Inferior parietal cortex (tissue), 1 donor: ENCODE measurements around the gene MIPOL1.
"Not testable (repeated sequence)": the region's sequence is repeated elsewhere in the genome, so short reads cannot be mapped to it uniquely, and the experiment has no call there.

Experiments used
- DNase-seq: peaks from one replicate; pipeline ENCODE4 v3.0.0-alpha.2; 2016; ENCODE audit errors: extremely low spot score

The MIPOL1 gene

DNA sequence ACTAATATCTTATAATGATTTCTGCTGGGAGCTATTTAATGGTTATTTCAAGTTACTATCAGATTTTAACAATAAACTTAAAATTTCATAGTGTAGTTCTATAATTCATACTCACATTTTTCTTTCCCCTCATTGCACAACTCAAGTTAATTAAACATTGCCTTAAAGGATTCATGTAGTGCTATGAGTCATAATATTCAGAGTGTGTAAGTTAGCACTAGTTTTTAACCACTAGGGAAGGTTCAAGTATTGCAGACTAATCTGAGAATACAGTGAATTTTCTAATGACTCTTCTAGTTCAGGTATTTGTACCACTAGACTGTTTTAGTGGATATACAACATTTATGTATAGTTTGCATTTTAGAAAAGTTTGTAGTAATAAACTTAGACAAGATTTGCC is 347.4 kb downstream of the MIPOL1 start:
- DNase-seq: no peak

GRCh38 chr14:37546621-37547447 is 349.1 kb downstream of the MIPOL1 start:
- DNase-seq: no peak

DNA sequence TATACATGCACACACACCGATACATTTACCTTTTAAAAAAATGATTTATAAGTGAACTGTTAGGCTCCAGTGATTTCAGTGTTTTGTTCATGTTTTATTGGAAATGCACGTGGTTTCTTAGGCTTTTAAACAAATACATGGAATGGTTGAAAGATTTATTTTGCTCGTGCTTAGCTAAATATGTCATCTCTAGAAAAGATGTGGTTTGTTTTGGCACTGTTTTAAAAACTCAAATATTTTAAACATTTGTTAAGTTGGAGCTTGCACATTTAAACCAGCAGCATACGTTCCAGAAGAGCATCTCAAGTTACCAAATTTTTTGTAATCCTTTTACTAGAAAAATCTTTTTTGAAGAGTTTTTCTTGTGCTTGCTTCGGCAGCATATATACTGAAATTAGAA is 352.8 kb downstream of the MIPOL1 start:
- DNase-seq: no peak

GRCh38 chr14:37551119-37551518 is 353.4 kb downstream of the MIPOL1 start:
- no peak for DNase-seq

- no peak for DNase-seq
Observed at GRCh38 chr14:37553935-37554550, 356.3 kb downstream of the MIPOL1 start.

DNA sequence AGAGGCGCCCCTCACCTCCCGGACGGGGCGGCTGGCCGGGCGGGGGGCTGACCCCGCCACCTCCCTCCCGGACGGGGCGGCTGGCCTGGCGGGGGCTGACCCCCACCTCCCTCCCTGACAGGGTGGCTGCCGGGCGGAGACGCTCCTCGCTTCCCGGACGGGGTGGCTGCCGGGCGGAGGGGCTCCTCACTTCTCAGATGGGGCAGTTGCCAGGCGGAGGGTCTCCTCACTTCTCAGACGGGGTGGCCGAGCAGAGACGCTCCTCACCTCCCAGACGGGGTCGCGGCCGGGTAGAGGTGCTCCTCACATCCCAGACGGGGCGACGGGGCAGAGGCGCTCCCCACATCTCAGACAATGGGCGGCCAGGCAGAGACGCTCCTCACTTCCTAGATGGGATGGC is 357.9 kb downstream of the MIPOL1 start:
- DNase-seq: not testable (repeated sequence)

DNA sequence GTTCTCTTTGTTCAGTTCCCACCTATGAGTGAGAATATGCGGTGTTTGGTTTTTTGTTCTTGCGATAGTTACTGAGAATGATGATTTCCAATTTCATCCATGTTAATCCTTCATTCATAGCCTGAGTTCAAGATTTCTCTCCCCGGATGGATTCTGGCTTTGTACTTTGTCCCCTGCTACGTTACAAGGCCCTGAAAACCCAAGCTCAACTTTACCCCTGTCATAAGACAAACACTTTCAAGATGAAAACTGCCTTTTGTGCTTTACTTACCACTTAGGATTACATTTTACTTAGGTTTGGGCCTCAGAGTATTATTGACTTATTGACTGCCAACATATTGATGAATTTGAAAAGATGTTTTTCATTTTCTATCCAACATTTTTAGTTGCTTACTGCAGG is 361.0 kb downstream of the MIPOL1 start:
- DNase-seq: no peak

DNA sequence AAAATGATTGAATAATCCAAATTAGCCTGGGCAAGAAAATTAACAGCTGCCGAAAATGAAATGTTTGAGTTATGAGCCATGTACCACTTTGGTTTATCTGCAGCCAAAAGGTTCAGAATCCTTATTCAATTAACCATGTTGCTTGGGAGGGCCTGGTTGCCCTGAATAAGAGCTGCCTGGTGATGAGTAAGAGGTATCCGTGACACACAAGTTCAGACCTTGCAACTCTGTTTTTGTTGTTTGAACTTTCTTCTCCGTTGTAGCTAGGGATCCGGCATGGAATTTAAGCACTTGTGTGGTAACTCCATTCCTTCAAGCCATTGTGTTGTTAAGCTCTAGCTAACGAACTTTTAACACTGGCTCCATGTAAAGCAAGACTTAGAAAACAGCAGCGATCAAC is 361.6 kb downstream of the MIPOL1 start:
- DNase-seq: no peak

GRCh38 chr14:37563189-37563588 is 365.5 kb downstream of the MIPOL1 start:
- DNase-seq: no peak

- no peak for DNase-seq
Observed at GRCh38 chr14:37565550-37565949, 367.8 kb downstream of the MIPOL1 start.

DNA sequence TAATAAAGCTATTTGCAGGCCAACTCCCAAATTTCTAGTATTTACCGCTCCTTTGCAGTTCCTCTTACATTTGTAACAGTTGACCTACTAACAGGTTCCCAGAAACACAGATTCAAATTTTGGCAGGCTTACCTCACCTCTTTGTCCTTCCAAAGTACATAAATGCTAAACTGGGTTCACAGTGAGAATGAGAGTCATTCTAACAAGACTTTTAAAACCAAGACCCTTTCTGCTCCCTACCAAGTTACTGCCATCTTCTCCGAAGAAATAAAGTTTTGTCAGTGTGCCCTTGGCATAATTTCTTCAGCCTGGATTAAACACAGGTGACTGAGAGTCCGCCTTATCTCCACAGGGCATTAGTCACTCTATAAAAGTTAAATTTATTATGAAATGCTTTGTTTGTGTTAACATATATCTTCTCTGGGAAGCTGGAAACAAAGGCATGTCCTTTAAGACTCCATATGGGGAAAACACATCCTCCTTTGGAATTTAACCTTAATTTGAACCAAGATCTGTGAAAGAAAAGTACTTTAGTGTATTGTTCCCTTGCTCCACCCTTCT is 369.2 kb downstream of the MIPOL1 start:
- DNase-seq: no peak

DNA sequence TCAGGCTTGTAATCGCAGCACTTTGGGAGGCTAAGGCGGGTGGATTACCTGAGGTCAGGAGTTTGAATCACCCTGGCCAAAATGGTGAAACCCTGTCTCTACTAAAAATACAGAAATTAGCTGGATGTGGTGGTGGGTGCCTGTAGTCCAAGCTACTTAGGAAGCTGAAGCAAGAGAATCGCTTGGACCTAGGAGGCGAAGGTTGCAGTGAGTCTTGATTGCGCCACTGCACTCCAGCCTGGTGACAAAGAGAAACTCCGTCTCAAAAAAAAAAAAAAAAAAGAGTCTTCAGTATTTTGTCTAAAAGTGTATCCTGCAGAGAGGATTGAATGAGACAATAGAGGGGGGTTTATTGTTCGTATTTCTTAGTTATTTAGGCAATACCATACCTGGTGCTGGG is 372.0 kb downstream of the MIPOL1 start:
- no peak for DNase-seq

- DNase-seq: no peak
Observed at GRCh38 chr14:37571391-37571790, 373.7 kb downstream of the MIPOL1 start.

GRCh38 chr14:37573356-37573755 is 375.6 kb downstream of the MIPOL1 start:
- DNase-seq: no peak

GRCh38 chr14:37579274-37579673 is 381.5 kb downstream of the MIPOL1 start:
- DNase-seq: no peak

DNA sequence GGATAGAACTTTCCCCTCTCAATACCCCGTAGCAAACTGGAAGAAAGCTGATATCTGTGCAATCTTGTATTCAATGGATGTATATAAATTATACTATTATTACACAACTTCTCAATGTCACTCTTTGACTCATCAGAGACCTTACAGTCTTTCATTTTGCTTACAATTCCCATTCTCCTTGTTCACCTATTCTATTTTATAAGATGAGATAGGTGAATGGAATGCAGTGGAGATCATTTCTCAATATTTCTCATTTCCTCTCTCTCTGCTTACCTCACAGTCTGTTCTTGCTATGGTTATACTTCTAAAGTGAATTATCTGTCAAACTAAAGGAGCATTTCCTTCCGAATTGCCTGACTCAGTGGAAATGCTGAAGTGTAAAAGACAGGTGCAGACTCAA is 382.4 kb downstream of the MIPOL1 start:
- no peak for DNase-seq

DNA sequence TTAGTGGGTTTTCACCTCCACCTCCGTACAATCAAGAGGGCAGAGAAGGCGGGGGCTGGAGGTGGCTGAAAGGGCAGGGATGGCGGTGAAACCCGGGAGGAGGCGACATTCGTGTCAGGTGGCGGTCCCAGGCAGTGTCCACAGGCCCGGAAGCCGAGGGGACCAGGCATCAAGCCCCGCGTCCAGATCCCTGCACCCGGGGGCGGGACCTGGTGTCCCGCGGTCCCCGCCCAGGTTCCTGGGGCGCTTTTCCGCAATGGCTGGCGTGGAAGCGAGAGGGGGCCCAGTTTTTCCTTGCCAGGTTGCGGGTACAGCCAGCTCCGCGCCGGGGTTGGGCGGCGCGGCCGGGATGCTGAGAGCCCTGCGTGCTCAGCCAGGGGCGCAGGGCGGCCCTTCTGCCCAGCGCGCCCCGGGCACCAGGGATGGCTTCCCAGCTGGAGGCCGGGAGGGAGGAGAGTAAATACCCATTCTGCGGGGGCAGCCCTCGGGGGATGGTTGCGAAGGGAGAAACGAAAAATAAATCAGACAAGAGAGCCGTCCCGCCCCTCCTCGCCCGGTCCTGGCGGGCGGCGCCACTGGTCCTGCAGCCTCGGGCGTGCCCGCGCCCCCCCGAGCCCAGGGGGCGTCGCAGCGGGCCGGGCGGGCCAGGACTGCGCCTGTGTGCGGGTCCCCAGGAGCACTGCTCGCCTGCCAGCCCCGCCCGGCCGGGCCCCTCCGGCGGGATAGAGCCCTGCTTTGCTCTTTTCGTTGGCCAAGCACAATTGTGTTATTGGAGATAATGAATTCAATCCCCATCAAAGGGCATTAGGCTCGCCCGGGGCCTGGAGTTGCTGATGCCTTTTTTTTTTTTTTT is 385.8 kb downstream of the MIPOL1 start:
- DNase-seq: no peak

DNA sequence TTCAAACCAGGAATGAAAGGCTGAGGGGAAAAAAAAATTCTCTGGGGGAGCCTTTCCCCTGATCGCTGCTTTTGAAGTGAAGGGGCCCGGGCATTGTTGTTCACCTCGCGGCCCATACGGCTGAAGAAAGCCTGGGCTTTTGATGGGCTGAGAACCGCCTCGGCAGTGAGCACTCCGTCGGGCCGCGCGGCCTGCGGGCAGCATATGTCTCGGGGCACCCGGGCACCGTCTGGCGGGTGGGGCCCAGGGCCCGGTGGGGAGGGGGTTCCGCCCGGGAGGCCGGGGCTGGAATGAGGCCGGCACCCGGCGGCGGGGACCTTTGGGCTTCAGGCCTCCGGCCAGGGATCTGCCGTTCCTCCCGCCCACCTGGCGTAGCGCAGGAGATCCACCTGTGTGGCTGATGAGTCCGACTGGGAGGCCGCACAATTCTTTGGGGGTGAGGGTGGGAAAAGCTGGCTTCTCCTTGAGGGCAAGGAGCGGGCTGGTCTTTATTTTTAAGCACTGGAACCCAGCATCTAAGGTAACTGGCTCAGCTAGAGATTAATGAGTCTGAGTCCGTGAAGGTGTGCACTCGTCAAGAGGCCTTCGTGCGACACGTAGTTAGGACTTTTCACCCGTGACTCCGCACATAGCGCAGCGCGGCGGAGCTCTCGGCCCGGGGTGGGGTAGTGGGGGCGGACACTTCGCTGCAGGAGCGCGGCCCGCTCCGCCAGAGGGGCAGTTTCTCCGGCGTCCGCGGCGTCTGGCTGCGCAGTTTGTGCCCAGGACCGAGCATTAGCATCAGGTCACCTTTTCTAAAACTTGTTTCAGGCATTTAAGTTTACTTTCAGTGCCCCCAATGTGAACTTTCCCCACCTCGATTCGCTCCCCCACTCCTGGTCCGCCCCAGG is 386.7 kb downstream of the MIPOL1 start:
- DNase-seq: no peak

GRCh38 chr14:37585101-37585511 is 387.4 kb downstream of the MIPOL1 start:
- DNase-seq: no peak

DNA sequence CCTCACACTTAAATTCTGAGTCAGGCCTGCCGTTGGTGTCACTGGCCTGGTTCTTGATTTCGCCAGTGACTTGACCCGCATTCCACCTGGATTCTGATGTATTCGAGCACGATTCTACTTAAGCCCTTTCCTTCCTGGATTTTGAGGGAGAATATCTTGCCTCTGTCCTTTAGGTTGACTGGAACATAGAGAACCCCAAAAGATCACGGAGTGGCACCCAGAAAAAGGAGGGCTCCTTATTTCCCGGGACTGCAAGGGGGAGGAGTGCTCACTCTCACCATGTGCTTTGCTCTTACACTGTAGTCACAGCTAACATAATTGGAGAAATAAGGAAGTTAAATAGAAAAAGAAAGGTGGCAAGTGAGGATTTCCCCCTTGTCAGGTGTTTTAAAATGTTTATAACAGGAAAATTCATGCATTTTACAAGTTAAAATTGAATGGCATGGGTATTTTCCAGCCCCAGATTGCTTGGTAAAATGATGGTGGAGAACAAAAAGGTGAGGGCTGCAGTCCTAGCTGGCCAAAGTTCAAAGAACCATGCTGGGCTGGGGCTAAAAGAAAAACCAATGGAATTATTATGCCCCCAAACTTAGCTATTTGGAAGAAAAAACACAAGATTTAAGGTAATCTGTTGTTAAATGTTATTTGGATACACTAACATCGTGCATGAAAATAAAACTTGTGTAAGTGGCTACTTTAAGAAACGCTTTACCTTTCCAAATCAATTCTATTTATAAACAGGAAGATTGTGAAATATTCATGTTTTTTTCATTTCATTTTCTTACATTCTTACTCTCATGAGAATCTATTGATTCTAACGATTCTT is 388.4 kb downstream of the MIPOL1 start:
- DNase-seq: no peak
